GM18858 (cell line): ENCODE data around the gene BDH1.

ENCODE experiments used
- ATAC-seq: cut with Tn5 transposase; IDR thresholded peaks from one replicate; pipeline ENCODE4 v1.9.1; 2021; ENCODE audit not compliant: unreplicated experiment

Gene BDH1

GRCh38 chr3:197549261-197549885 is 6.4 kb downstream of the BDH1 start:
- no peak for ATAC-seq

- ATAC-seq = no peak
These were observed 8.3 kb downstream of the BDH1 start for GRCh38 chr3:197547306-197548011.

- ATAC-seq = no peak
These were observed 9.3 kb downstream of the BDH1 start for GRCh38 chr3:197546307-197547085.

- ATAC-seq = no peak
These were observed 10.2 kb downstream of the BDH1 start for GRCh38 chr3:197545571-197545970.

GRCh38 chr3:197545101-197545500 is 10.7 kb downstream of the BDH1 start:
- ATAC-seq = no peak

- no peak for ATAC-seq
These were observed 12.9 kb downstream of the BDH1 start for GRCh38 chr3:197542741-197543454.

- ATAC-seq = no peak
These were observed 13.8 kb downstream of the BDH1 start for GRCh38 chr3:197541756-197542539.

GRCh38 chr3:197540961-197541377 is 14.8 kb downstream of the BDH1 start:
- no peak for ATAC-seq

GRCh38 chr3:197539651-197540051 is 16.1 kb downstream of the BDH1 start:
- ATAC-seq = no peak

- ATAC-seq = no peak
These were observed 21.6 kb downstream of the BDH1 start for GRCh38 chr3:197533927-197534725.

- ATAC-seq = no peak
These were observed 22.4 kb downstream of the BDH1 start for GRCh38 chr3:197533396-197533795.

GRCh38 chr3:197532388-197532787 is 23.4 kb downstream of the BDH1 start:
- no peak for ATAC-seq

- no peak for ATAC-seq
These were observed 27.6 kb downstream of the BDH1 start for GRCh38 chr3:197528190-197528589.

GRCh38 chr3:197527569-197527968 is 28.2 kb downstream of the BDH1 start:
- ATAC-seq = no peak

- no peak for ATAC-seq
These were observed 30.1 kb downstream of the BDH1 start for GRCh38 chr3:197525706-197526105.

- no peak for ATAC-seq
These were observed 31.6 kb downstream of the BDH1 start for GRCh38 chr3:197524128-197524527.

- ATAC-seq = no peak
These were observed 32.2 kb downstream of the BDH1 start for GRCh38 chr3:197523526-197523925.

GRCh38 chr3:197522881-197523441 is 32.8 kb downstream of the BDH1 start:
- no peak for ATAC-seq

GRCh38 chr3:197522183-197522715 is 33.5 kb downstream of the BDH1 start:
- no peak for ATAC-seq
